NCI-H187 (cell line): Measurements from ENCODE around the gene RCN1.
"Not testable (repeated sequence)": the region's sequence is repeated elsewhere in the genome, so short reads cannot be mapped to it uniquely, and the experiment has no call there.

ENCODE experiments used
- DNase-seq, 2 experiments: peaks; one replicate each; lab custom pipeline; 2025; lab: John Stamatoyannopoulos, UW

RCN1 gene

GRCh38 chr11:32079553-32079952 lies 11.3 kb upstream of the RCN1 start:
- no peak for DNase-seq

- DNase-seq = no peak
These were observed 10.4 kb upstream of the RCN1 start for GRCh38 chr11:32080361-32080980.

DNA sequence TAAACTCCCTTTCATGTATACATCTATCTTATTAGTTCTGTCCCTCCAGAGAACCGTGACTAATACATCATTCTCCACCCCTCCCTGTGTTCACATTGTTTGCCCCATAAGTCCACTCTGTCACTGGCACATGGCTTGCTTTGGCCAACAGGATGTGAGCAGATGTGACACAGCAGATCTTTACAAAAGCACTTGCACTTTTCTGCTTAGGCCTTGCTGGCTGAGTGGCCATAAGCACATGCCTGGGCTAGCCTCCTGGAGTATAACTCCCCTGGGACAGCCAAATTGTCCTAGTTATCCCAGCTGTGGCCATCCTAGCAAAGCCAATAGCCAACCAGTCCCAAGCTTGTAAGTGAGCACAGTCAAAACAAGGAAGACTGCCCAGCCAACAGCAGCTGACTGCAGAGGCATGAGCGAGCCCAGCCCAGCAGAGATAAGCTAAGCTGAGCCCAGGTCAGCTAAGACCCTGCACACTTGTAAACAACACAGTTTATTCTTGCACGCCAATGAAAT lies 9.7 kb upstream of the RCN1 start:
- no peak for DNase-seq

- no peak for DNase-seq
These were observed 9.0 kb upstream of the RCN1 start for GRCh38 chr11:32081901-32082300.

GRCh38 chr11:32082346-32082986 lies 8.4 kb upstream of the RCN1 start:
- no peak for DNase-seq

- no peak for DNase-seq
These were observed 3.3 kb upstream of the RCN1 start for GRCh38 chr11:32087597-32087996.

DNA sequence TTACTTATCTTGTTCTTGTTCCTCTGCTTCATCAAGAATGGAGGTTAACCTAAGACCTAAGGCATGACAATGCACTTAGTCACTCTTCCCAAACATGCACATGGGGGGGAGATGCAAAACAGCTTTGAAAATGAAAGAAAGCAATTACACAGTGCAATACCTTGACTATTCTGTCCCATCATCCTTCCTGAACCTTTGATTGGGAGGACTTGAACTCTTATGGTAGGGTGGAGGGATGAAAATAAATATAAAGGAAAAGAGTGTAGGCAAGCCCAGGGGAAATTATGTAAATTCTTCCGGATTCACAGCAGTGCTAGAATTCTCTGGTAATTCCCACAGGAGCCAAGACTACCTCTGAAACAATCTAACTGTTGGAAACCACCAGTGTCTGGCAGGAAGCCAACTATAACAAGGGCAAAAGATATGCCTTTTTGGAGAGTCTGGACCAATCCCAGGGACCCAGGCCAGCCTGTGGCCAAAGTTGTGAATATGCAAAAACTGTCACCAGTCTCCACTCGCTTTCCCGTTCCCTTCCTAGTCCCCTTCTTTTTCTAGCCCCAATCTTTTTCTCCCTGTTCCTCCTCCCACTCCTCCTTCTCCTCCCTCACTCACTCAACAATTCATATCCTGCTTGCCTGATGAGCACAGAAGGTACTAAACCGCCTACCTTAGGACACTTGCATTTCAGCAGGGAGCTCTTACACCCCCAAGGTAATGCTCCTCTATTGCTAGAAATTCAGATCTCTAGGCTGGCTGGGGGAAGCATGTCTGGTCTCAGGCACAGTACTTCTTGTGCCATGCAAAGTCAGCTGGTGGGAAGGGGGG lies 2.5 kb upstream of the RCN1 start:
- no peak for DNase-seq

DNA sequence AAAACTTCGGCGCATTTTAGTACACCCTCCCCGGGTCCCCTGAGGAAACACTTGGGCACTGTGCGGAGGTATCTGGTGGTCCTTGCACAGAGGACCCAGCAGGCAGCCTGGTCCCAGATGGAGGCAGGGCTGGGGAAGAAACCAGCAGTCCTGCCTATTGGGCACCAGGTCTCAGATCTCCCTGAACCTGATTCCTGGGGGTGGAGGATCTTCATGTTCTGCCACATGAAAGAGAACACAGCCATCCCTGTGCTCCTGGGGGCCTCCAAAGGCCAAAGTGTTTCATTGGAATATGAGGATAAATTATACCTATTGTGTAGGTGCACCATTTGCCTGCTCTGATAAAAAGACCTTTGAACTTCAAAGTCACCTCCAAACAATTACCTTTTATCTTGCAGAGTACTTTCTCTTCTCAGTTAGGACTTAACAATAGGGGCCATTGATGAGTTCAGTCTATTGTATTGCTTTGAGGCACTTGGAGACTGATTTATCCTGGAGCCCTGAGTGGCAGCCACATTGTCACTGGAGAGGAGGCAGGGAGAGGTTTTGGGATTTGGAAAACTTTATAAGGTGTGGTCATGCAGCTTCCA lies 1.8 kb downstream of the RCN1 start:
- no peak for DNase-seq

DNA sequence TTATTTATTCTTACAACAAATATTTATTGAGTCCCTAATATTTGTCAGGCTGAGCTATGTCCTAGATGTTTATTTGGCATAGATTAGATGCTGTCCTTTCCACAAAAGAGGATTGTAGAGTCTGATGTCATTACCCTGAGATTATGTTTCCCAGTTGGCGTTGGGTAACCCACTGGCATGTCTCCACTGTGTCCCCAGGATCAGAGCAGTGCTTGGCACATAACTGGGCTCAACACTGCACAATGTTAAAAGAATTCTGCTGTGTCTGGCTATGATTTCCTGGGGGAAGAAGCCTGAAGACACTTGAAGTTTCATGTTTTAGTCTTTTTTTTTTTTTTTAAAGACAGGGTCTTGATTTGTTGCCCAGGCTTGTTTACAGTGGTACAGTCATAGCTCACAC lies 4.0 kb downstream of the RCN1 start:
- DNase-seq = no peak

DNA sequence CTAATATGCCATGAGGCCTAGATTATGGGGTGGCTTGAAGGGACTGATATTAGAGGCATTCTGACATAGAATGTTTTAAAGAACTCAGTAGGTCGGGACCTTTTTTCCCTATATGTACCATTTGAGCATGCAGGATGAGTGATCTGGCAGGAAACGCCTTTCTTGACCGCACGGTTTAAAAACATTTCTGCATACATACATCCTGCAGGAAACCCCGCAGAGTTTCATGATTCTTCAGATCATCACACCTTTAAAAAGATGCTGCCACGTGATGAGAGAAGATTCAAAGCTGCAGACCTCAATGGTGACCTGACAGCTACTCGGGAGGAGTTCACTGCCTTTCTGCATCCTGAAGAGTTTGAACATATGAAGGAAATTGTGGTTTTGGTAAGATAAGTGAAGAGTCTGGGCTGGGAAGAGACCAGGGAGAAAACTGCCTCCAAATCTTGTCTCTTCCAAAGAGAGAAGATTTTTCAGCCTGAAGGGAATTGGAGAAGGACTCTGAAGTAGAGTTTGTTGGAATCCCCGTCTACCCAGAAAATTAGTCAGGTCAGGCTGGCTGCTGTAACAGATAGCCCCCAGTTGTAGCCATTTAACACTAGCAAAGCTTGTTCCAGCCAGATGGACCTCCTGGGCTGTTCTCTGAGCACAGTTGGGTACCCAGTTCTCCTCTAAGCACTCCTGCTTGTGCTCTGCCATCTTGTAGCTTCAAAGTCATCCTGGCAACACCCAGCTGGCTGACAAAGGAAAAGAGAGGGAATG lies 7.4 kb downstream of the RCN1 start:
- DNase-seq = no peak

DNA sequence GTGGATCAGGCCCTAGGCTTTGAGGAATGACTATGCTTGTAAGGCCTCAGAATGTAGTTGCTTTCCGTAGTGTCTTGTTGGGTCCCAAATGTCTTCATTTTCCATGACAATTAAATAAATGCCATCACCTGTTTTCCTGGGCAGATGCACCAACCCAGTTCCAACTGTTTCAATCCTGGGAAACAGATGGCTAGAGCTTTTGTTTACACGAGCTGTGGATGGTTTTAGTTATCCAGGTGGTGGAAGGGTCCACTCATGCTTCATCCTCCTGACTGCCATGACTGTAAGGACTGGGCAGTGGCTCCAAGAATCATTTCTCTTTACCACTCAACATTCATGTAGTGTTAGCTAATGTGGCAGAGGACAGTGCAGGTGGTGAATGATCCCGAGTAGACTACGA lies 8.6 kb downstream of the RCN1 start:
- DNase-seq = no peak

DNA sequence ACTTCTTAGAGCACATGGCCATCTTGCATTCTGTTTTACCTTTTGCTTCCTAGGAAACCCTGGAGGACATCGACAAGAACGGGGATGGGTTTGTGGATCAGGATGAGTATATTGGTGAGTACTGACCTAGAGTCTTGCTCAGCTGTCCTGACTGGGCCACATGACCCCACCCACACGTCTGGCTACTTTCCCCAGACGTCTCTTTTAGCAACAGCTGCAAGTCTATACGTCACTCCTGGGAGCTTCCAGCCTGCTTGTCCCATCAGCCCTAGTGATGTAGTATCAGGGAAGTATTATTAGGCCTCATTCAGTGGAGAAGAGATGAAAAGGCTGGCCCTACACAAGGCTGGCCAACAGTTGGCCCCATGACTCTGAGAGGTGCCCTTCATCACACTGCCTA lies 9.6 kb downstream of the RCN1 start:
- no peak for DNase-seq

GRCh38 chr11:32101791-32102190 lies 10.9 kb downstream of the RCN1 start:
- no peak for DNase-seq

- not testable (repeated sequence) for DNase-seq
These were observed 12.3 kb downstream of the RCN1 start for GRCh38 chr11:32103121-32103719.

GRCh38 chr11:32103941-32104340 lies 13.1 kb downstream of the RCN1 start:
- DNase-seq = no peak

DNA sequence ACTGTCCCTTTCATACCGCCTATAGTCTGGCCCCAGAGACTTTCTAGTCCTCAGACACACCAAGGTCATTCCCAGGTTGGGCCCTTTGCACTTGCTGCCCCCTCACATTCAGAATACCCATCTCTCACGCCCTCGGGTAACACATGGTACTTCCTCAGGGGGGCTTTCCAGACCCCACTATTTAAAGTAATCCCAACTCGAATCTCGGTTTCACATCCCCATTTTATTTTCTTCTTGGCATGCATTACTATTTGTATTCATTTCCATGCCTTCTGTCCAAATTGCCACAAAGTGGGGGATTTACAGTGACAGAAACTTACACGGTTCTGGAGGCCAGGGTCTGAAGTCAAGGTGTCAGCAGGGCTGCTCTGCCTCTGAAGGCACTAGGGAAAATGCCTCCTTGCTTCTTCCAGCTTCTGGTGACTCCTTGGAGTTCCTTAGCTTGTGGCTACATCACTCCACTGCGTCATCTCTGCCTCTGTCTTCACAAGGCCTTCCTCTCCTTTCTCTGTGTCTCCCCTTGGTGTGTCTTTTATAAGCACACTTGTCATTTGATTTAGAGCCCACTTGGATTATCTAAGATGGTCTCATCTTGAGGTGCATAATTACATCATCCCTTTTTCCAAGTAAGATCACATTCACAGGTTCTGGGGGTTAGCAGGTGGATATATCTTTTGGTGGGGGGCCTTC lies 15.1 kb downstream of the RCN1 start:
- no peak for DNase-seq

DNA sequence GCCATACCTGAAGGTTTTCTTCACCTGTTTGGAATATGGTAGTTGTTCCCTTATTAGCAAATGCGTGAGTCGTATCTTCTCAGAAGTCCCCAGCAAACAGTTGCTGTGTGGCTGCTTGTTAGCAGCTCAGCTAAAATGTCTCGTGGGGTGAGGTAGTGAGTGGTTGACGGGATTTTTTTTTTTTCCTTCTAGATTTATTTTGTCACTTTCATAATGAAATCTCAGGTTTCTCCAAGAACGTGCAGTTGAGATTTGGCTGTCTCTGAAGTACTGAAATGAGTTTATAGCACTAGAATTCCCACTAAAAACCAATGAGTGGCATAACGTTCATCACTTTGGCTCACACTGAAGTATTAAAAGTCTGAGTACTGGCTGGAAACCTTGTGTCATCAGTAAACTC lies 16.8 kb downstream of the RCN1 start:
- DNase-seq = no peak

- DNase-seq = no peak
These were observed 17.7 kb downstream of the RCN1 start for GRCh38 chr11:32108576-32108975.

DNA sequence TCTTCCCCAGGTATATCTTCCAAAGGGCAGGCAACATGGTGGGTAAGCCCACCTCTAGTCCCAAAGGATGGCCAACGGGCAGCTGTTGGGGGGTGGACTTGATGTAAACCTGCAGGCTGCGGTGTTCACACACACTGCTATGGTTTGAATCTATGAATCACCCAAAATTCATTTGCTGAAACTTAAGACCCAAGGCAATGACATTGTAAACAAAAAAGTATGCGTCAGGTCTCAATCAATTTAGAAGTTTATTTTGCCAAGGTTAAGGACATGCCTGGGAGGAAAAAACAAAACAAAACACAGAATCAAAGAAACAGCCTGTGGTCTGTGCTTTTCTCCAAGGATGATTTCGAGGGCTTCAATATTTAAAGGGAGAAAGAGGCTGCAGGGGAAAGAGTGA lies 18.3 kb downstream of the RCN1 start:
- DNase-seq = no peak

GRCh38 chr11:32109592-32109991 lies 18.7 kb downstream of the RCN1 start:
- DNase-seq = no peak

DNA sequence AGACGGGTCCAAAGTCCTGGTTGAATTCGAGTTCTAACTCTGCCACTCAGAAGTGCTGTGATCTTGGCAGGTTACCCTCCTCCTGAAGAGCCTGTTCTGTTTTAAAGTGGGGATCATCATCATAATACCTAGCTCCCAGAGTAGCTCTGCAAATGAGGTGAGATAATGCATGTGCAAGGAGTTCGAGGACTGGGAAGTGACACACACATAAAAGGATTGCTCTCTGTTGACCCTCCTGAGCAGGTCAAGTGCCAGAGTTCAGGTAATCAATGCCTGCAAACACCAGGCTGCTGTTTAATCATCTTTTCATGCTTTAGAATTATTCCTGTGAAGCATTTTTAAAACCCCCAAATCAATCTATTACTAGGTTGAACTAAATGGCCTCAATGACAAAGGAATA lies 19.9 kb downstream of the RCN1 start:
- no peak for DNase-seq
